HG03045 (cell line): Measurements from ENCODE around the gene PIP.
"Not testable (repeated sequence)": the region's sequence is repeated elsewhere in the genome, so short reads cannot be mapped to it uniquely, and the experiment has no call there.

ENCODE experiments used
- ATAC-seq: cut with Tn5 transposase; IDR thresholded peaks from one replicate; pipeline ENCODE4 v1.9.1; 2021; ENCODE audit warnings: mild to moderate bottlenecking, moderate library complexity; ENCODE audit not compliant: unreplicated experiment

Gene PIP

DNA sequence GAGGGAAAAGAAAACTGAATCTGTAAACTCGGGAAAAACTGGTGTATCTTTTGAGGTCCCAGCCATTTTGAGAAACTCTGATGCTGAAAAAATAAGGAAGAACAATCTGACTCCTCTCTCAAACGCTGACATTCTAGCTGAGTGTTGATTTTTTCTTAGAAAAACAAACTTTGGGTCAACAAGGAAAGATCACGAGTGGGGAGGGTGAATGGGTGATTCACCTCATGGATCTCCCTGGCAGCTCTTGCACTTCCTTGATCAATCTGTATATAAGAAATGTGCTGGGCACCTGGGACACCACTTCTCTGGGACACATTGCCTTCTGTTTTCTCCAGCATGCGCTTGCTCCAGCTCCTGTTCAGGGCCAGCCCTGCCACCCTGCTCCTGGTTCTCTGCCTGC lies at the start of gene PIP:
Gene PIP (plus strand): TSS at position 297 of the 400 bp plus-strand sequence. CDS start 40 bp downstream, at position 337.
- no peak for ATAC-seq

GRCh38 chr7:143085109-143085508 lies 46.8 kb upstream of the PIP start:
- ATAC-seq, result no peak

- not testable (repeated sequence) for ATAC-seq
Measured at GRCh38 chr7:143085610-143086009, 46.3 kb upstream of the PIP start.

DNA sequence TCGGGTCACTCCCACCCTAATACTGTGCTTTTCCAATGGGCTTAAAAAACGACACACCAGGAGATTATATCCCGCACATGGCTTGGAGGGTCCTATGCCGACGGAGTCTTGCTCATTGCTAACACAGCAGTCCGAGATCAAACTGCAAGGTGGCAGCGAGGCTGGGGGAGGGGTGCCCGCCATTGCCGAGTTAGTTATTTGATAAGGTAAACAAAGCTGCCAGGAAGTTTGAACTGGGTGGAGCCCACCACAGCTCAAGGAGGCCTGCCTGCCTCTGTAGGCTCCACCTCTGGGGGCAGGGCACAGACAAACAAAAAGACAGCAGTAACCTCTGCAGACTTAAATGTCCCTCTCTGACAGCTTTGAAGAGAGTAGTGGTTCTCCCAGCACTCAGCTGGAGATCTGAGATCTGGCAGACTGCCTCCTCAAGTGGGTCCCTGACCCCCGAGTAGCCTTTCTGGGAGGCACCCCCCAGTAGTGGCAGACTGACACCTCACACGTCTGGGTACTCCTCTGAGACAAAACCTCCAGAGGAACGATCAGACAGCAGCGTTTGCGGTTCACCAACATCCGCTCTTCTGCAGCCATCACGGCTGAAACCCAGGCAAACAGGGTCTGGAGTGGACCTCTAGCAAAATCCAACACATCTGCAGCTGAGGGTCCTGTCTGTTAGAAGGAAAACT lies 43.2 kb upstream of the PIP start:
- not testable (repeated sequence) for ATAC-seq

DNA sequence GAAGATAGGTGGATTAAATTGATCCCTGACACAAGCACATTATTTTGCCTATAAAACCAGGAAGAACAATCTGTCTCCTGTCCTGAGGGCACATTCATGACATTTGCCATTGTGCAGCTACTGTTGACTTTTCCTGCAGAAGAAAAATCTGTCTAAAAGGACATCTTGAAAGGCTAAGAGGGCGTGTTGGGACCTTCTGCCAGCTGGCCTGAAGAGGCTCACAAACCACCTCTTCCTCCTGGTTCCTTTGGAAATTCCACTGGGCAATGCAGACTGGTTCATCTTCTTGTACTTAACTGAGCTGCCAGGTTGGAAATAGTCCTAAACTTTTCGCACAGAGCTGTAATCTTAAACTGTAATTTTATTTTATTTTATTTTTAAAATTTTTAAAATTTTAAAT lies 35.7 kb upstream of the PIP start:
- ATAC-seq, result no peak

- not testable (repeated sequence) for ATAC-seq
Measured at GRCh38 chr7:143099579-143099978, 32.3 kb upstream of the PIP start.

DNA sequence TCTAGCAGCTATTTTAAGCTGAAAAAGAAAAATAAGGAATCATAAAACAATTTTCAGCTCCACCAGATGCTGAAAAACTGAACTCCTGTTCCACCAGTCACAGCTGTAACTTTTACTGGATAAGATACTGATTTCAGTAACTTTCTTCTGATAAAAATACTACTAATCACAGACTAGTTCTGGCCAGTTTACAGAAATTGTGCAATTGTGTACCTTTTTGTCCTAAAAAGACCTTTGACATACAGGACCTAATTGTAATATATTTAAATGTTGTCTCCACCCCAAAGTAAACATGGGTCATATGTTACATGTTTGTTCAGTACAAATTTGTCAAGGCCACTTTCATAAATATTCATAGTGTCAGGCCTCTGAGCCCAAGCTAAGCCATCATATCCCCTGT lies 27.1 kb upstream of the PIP start:
- ATAC-seq, result no peak

GRCh38 chr7:143108019-143108418 lies 23.9 kb upstream of the PIP start:
- not testable (repeated sequence) for ATAC-seq

DNA sequence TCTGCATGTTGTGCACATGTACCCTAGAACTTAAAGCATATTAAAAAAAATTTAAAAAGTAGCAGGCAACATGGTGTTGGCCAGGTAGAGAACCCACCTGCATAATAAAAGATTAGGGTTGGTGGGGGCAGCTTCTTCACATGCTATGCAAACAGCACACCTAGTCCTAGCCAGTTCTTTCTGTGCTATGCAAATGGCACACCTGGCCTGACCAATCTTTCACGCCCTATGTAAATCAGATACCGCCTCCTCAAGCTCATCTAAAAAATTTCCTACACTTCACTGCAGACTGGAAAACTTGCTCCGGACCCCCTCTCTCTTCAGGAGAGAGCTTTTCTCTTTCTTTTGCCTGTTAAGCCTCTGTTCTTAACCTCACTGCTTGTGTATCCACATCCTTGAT lies 14.5 kb upstream of the PIP start:
- no peak for ATAC-seq

- ATAC-seq, result no peak
Measured at GRCh38 chr7:143120691-143121405, 11.0 kb upstream of the PIP start.

DNA sequence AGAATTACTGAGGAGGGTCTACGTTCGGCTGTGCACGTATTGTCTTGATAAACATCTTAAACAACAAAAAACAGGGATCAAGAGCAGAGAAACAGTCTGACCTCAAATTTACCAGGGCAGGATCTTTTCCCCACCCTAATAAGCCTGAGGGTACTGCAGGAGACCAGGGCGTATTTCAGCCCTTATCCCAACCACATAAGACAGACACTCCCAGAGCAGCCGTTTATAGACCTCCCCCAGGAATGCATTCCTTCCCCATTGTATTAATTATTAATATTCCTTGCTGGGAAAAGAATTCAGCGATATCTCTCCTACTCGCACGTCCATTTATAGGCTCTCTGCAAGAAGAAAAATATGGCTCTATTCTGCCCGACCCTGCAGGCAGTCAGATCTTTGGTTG lies 8.6 kb upstream of the PIP start:
- not testable (repeated sequence) for ATAC-seq

DNA sequence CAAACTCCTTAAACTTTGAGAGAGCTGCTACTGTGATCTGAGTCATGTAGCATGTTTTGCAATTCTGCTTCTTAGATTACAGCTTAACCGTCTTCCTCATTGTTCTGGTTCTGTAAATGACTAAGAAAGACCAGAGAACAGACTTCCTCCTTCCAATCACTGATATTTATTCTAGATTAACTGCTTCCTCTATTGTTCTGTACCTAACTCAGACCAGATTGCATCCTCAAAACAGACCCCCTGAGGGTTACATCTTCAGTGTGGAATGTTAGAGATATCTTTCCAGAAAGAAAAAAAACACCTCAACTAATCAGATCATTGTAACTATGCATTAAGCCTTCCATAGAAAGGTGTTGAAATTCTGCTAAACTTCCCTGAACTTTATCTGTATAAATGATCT lies 5.7 kb upstream of the PIP start:
- ATAC-seq, result no peak

- no peak for ATAC-seq
Measured at GRCh38 chr7:143129051-143129450, 2.8 kb upstream of the PIP start.

- ATAC-seq, result no peak
Measured at GRCh38 chr7:143129477-143129876, 2.4 kb upstream of the PIP start.

DNA sequence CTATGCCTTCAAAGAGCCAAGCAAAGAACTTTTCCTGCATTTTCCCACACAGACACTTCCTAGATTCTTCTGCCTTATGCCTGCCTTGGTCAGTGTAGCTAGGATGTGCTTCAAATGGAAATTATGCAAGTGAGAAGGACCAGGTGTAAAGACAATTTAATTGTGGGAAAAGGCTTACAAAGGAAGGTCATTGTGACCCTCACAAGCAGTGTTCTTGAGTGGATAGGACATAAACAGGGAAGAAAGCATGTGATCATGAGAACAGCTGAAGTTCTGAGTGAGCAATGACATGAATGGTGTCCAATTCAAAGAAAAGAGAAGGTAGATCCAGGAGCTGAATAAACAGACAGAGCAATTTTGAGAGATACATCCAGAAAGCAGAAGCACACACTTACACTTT lies 1.3 kb upstream of the PIP start:
- ATAC-seq, result no peak

- no peak for ATAC-seq
Measured at GRCh38 chr7:143147070-143147469, 15.2 kb downstream of the PIP start.

DNA sequence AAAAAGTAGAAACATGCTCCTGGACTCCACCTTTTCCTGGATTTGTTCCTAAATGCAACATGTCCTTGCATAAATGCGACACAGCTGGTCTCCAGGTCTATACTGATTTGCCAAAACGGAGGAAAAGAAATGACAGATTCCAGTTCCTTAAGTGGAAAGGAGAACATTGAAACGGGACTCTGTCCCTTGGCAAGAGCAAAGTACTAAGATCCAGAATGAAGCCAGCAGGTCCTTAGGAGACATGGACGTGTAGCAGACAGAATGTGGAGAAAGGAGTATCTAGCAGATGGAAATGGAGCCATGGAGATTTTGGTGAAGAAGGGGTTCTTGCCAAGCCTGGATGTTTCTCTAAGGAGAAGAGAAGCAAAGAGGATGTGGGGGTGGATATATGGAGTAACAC lies 16.2 kb downstream of the PIP start:
- no peak for ATAC-seq

- ATAC-seq, result no peak
Measured at GRCh38 chr7:143148651-143149050, 16.8 kb downstream of the PIP start.

DNA sequence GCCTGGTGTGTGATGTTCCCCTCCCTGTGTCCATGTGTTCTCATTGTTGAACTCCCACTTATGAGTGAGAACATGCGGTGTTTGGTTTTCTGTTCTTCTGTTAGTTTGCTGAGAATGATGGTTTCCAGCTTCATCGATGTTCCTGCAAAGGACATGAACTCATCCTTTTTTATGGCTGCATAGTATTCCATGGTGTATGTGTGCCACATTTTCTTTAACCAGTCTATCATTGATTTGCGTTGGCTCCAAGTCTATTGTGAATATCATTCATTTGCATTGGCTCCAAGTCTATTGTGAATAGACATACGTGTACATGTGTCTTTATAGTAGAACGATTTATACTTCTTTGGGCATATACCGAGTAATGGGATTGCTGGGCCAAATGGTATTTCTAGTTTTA lies 18.8 kb downstream of the PIP start:
- not testable (repeated sequence) for ATAC-seq

- ATAC-seq, result not testable (repeated sequence)
Measured at GRCh38 chr7:143158617-143159016, 26.7 kb downstream of the PIP start.

DNA sequence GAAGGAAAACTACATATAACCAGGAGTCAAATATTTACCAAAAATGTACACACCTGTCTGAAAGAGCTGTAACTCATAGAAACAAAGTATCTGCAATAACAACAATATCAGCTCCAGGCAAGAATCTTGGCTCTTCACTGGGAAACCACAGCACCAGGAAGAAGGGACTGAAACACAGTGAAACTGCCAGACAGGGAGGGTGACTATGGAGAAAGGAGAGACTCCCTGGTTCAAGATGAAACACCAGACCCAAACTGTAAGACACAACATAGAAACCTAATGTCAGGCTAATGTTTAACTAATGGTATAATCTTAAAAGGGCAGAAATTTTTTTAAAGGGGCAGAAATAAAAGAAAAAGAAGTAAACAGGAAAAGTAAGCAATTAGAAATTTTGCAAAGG lies 39.8 kb downstream of the PIP start:
- no peak for ATAC-seq

DNA sequence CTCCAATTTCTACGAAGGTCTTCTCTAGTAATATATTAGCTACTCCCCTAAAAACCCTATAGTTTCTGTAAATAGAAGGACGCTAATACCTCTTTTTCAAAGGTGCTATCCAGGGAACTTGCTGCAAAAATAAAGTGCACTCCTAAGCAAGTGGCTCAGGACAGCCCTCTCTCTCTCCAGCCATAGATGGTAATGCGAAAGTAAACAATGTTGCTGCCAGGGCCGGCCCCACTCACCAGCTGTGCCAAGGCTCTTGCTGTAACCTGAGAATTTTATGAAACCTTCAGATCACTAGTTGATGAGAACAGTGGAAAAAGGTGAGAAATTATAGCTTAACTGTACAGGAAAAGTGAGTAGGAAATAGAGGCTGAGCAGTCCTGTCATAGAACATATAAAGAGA lies 40.5 kb downstream of the PIP start:
- no peak for ATAC-seq

- no peak for ATAC-seq
Measured at GRCh38 chr7:143176128-143176527, 44.3 kb downstream of the PIP start.
